AG04449 (cell line): ENCODE results near the gene ACSS3.
"Not testable (repeated sequence)": the region's sequence is repeated elsewhere in the genome, so short reads cannot be mapped to it uniquely, and the experiment has no call there.

Experiments
- CTCF ChIA-PET: fragments of 350-600 bp; formaldehyde crosslinking; extraction: SDS; loops from one replicate; lab custom pipeline; 2021; ENCODE audit warnings: antibody characterized with exemption; lab: Yijun Ruan, JAX
- POLR2A ChIA-PET: fragments of 400-600, 350-600 bp; formaldehyde crosslinking; extraction: SDS; loops from one replicate; lab custom pipeline; 2020; ENCODE audit warnings: antibody characterized with exemption, inconsistent platforms; lab: Yijun Ruan, JAX
- DNase-seq: peaks from one replicate; pipeline ENCODE4 v3.0.0-alpha.2; 2010; ENCODE audit warnings: low read depth, low spot score
- H3K4me3 ChIP-seq: 2 replicates; pipeline ENCODE4 v1.5.1; 2011; ENCODE audit warnings: low read depth, mild to moderate bottlenecking, control low read depth, low read length
- TF ChIP-seq, protein P1 (sequence below): IDR thresholded peaks from one replicate; pipeline ENCODE4 v1.5.1; 2011; ENCODE audit warnings: mild to moderate bottlenecking, moderate library complexity, low read length, control low read depth, inconsistent platforms; ENCODE audit not compliant: insufficient read depth; ENCODE audit errors: missing control alignments

Gene ACSS3, protein sequence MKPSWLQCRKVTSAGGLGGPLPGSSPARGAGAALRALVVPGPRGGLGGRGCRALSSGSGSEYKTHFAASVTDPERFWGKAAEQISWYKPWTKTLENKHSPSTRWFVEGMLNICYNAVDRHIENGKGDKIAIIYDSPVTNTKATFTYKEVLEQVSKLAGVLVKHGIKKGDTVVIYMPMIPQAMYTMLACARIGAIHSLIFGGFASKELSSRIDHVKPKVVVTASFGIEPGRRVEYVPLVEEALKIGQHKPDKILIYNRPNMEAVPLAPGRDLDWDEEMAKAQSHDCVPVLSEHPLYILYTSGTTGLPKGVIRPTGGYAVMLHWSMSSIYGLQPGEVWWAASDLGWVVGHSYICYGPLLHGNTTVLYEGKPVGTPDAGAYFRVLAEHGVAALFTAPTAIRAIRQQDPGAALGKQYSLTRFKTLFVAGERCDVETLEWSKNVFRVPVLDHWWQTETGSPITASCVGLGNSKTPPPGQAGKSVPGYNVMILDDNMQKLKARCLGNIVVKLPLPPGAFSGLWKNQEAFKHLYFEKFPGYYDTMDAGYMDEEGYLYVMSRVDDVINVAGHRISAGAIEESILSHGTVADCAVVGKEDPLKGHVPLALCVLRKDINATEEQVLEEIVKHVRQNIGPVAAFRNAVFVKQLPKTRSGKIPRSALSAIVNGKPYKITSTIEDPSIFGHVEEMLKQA

DNA sequence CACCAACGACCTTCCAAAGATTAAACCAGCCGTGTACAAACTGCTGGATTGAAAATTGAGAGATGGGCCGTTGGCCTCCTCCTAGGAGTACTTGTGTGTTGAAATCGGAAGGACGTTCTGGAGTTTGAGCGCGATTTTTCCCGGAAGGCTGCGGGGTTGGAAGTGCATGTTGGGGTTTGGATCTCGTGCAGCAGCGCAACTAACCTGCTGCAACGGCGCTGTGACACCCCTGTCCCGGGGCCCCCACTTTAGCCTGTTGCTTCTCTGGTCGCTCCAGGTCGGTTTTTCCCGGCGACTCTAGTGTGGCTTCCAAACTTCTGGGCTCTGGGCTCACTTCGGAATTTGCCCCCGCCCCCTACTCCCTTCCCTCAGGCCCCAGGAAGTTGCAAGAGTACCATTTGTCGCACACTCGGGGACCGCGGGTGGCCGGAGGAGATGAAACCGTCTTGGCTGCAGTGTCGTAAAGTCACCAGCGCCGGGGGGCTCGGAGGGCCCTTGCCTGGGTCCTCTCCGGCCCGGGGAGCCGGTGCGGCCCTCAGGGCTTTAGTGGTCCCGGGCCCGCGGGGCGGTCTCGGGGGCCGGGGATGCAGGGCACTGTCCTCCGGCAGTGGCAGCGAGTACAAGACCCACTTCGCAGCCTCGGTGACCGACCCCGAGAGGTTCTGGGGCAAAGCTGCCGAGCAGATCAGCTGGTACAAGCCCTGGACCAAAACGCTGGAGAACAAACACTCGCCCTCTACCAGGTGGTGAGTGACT, at the start of gene ACSS3:
TSS of gene ACSS3 (plus strand) at position 394 of the 756 bp plus-strand sequence. CDS start at position 436, 42 bp downstream.
- CTCF ChIA-PET: no interaction called here
- POLR2A ChIA-PET: no interaction called here
- H3K4me3 ChIP-seq: peak within 1 kb of the TSS; percentile 60
- TF ChIP-seq, protein P1, sequence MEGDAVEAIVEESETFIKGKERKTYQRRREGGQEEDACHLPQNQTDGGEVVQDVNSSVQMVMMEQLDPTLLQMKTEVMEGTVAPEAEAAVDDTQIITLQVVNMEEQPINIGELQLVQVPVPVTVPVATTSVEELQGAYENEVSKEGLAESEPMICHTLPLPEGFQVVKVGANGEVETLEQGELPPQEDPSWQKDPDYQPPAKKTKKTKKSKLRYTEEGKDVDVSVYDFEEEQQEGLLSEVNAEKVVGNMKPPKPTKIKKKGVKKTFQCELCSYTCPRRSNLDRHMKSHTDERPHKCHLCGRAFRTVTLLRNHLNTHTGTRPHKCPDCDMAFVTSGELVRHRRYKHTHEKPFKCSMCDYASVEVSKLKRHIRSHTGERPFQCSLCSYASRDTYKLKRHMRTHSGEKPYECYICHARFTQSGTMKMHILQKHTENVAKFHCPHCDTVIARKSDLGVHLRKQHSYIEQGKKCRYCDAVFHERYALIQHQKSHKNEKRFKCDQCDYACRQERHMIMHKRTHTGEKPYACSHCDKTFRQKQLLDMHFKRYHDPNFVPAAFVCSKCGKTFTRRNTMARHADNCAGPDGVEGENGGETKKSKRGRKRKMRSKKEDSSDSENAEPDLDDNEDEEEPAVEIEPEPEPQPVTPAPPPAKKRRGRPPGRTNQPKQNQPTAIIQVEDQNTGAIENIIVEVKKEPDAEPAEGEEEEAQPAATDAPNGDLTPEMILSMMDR: no peak
- DNase-seq: no peak

DNA sequence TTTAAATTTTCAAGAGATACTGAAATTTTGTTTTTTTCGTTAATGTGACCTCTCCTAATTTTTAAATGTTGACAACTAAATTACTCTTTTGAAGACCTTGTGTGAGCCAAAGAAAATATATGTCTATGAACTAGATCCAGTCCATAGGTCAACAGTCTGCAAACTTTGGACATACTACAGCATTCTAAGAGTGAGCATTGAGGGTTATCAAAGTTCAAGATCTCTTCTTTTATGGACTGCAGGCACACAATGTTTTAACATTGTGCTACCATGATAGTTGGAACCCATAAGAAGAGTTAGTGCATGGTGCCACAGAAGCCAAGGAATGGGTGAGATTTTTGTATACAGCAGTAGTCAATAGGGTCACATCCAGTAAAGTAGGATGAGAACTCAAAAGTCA, 43.0 kb upstream of the ACSS3 start:
- no peak overlapping the region for H3K4me3 ChIP-seq
- DNase-seq: no peak
- POLR2A ChIA-PET: no interaction called here
- TF ChIP-seq, protein P1: no peak
- CTCF ChIA-PET: no interaction called here

DNA sequence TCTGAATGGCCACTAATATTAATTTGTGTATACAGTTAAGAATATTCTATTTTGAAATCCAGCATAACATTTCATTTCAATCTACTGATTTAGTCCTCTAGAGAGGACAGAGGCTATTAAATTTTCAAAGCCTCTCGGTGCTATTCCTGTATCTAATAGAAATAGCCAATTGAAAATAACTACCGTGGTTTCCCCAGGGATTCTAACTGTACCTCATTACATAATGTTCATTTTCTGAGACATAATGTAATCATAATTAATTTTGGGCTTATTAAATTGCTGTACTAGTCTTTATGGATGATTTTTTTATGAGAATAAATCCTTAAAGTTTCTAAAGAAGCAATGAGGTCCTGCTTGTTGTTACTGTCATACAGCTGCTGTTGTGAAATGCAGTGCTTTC, 38.6 kb upstream of the ACSS3 start:
- no peak overlapping the region for H3K4me3 ChIP-seq
- no peak for DNase-seq
- TF ChIP-seq, protein P1: no peak
- POLR2A ChIA-PET: no interaction called here
- CTCF ChIA-PET: no interaction called here

DNA sequence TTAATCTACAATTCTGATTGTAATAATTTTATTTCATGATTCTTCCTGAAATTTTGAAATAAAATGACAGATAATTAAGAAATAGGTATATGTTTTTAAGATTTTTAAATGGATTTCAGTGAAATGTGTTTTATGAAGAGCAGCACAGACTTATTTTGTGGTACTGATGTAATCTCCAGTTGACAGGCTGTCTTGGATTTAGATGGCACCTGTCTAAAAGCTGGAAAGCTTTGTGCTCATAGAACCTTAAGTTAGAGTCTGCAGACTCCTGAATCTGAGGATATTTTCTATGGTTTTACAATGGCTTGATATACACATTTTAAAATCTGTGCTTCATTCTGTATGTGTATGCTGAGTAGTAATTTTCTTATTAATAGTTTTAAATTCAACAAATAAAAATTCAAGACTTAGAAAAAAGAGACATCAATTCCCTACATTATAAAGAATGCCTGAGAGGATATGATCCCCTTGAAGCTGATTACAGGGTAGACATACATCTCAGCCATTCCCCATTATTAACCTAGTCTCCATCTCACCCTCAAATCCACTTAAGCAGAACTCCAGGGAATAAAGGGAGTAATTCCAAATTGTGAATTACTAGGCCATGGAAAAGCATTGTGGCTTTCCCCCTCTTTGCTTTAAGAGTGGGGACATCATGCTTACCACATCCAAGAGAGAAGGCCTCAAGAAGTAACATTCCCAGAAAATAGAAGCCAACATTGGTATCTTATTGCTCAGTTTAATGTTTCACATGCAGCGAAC, 33.7 kb upstream of the ACSS3 start:
- TF ChIP-seq, protein P1: no peak
- ChIA-PET CTCF (no interaction called here), POLR2A (no interaction called here)
- no peak for DNase-seq
- H3K4me3 ChIP-seq: no peak overlapping the region

DNA sequence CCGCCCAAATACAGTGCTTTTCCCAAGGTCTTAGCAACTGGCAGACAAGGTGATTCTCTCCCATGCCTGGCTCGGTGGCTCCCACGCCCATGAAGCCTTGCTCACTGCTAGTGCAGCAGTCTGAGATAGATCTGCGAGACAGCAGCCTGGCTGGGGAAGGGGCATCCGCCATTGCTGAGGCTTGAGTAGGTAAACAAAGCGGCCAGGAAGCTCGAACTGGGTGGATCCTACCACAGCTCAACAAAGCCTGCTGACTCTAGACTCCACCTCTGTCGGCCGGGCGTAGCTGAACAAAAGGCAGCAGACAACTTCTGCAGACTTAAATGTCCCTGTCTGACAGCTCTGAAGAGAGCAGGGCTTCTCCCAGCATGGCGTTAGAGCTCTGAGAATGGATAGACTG, 12.9 kb upstream of the ACSS3 start:
- CTCF ChIA-PET, DNase-seq, POLR2A ChIA-PET, H3K4me3 ChIP-seq: not testable (repeated sequence)

DNA sequence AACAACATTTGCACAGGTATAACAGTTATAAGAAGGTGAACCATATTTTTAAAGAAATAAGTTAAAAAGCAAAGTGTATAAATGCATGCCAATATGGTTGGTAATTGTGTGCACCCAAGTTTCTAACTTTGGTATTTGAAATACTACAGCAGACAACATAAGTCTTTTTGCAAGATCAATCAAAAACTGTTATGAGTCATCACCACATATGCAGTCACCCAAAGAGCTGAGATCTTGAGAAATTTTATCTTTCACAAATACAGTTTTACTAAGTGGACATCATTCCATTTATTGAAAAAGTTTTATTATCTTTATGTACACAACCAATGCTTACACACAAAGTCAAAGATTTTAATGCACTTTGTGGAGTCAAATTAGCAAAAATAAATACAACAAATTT, 7.0 kb upstream of the ACSS3 start:
- POLR2A ChIA-PET: no interaction called here
- H3K4me3 ChIP-seq: no peak overlapping the region
- CTCF ChIA-PET: no interaction called here
- TF ChIP-seq, protein P1: no peak
- DNase-seq: no peak
